Tibial artery (tissue), 4 donors: ENCODE results near the gene DGAT2.

Experiments
- DNase-seq, 2 donors: peaks; one replicate each; pipeline ENCODE4 v3.0.0-alpha.2; 2019
- H3K27ac ChIP-seq, 2 donors: fragments of 200-600 bp; sonication (generic) in 1 of 2; 1 replicate in 1 of 2; 2 replicates in 1 of 2; pipeline ENCODE4 v1.5.1; 2018 to 2019; ENCODE audit warnings: mild to moderate bottlenecking in 1 of 2
- H3K27me3 ChIP-seq, 2 donors: fragments of 200-600 bp; sonication (generic) in 1 of 2; one replicate each; pipeline versions ENCODE4 v1.5.1 to v1.6.0; 2016 to 2019
- H3K36me3 ChIP-seq, 3 donors: fragments of 200-600 bp; sonication (generic) in 2 of 3; one replicate each; pipeline ENCODE4 v1.5.1; 2016 to 2019; ENCODE audit warnings: mild to moderate bottlenecking in 2 of 3
- H3K4me1 ChIP-seq, 4 donors: fragments of 200-600 bp; sonication (generic) in 2 of 4; 1 replicate in 3 of 4; 2 replicates in 1 of 4; pipeline ENCODE4 v1.5.1; 2016 to 2019
- H3K4me3 ChIP-seq, 2 donors: fragments of 200-600 bp; sonication (generic) in 1 of 2; 1 replicate in 1 of 2; 2 replicates in 1 of 2; pipeline ENCODE4 v1.5.1; 2018 to 2019; ENCODE audit warnings: mild to moderate bottlenecking in 2 of 2
- H3K9me3 ChIP-seq, 3 donors: fragments of 200-600 bp; sonication (generic) in 1 of 3; one replicate each; pipeline ENCODE4 v1.5.1; 2016 to 2019
- intact Hi-C: fragments of 100-400 bp; cut with DNase I; formaldehyde crosslinking; loops from one replicate; pipeline ENCODE4 v1.15.0; 2023; ENCODE audit warnings: low total_unique reads
- TF ChIP-seq, protein P1 (sequence below), 2 experiments: fragments of 200-600 bp in 1 of 2; fragments of 450-650 bp in 1 of 2; IDR thresholded peaks; one replicate each; pipeline ENCODE4 v1.5.1; 2017 to 2019; ENCODE audit warnings: antibody characterized with exemption in 2 of 2, mild to moderate bottlenecking in 1 of 2, moderate library complexity in 1 of 2

Gene DGAT2

DNA sequence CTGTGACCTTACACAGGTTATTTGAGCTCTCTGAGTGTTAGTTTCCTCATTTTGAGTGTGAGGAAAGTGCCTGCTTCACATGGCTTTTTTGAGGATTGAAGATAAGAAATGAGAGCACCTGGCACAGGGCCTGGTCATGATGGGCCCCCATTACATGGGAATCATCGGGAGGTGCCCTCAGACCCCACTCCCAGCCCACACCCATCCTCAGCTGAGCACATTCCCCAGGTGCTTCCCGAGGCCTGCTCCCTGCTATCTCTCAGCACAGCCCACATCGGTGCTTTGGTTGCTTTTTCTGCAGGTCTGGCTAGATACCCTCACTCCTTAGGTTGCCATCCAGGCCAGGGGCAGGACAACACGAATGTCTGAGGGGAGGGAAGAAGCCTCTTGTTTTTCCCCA, 16.6 kb downstream of the DGAT2 start:
- DNase-seq, result no peak
- TF ChIP-seq, protein P1, sequence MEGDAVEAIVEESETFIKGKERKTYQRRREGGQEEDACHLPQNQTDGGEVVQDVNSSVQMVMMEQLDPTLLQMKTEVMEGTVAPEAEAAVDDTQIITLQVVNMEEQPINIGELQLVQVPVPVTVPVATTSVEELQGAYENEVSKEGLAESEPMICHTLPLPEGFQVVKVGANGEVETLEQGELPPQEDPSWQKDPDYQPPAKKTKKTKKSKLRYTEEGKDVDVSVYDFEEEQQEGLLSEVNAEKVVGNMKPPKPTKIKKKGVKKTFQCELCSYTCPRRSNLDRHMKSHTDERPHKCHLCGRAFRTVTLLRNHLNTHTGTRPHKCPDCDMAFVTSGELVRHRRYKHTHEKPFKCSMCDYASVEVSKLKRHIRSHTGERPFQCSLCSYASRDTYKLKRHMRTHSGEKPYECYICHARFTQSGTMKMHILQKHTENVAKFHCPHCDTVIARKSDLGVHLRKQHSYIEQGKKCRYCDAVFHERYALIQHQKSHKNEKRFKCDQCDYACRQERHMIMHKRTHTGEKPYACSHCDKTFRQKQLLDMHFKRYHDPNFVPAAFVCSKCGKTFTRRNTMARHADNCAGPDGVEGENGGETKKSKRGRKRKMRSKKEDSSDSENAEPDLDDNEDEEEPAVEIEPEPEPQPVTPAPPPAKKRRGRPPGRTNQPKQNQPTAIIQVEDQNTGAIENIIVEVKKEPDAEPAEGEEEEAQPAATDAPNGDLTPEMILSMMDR (IDR thresholded peaks at IDR 0.05), result no peak
- H3K9me3 ChIP-seq, result no peaks in the 10 kb centered on the region
- no peak overlapping the region for H3K27ac ChIP-seq
- intact Hi-C loops, result loop anchor here (10.0 kb wide), 1 partner anchor 70 kb away; the partner anchor contains the start of gene MOGAT2
- H3K4me1 ChIP-seq, result no peaks in the 10 kb centered on the region
- no peak overlapping the region for H3K4me3 ChIP-seq
- H3K27me3 ChIP-seq, result no peaks in the 10 kb centered on the region
- peaks cover 0 to 4% (median 0%) of the 10 kb centered on the region in 3 donors for H3K36me3 ChIP-seq

DNA sequence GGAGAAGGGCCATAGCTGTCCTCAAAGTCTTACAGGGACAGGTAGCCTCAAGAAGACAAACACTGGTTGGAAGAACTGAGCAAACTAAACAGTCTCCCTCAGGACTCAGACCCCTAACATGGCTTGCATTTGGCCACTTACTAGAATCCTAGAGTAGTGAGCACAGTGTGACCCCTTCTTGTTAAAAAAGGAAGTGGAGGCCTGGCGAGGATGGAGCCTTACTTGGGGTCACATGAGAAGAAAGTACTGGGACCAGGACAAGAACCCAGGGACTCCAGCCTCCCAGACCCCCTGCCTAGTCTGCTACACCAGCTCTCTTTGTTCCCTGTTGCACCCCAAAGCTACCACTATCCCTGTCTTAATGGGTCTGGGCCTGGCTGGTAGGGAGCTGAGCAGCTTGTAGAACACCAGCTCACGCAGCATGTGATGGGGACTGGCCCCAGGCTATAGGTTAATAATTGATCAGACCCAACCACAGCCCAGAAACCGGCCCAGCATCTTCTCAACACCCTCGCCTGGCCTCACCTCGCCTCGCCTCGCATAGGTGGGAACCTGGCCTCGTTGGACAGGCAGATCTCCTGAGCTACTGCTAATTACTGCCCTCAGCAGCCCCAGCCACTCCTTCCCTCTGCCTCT, 17.6 kb downstream of the DGAT2 start:
- DNase-seq, result no peak
- TF ChIP-seq, protein P1 (IDR thresholded peaks at IDR 0.05), result no peak
- intact Hi-C loops, result loop anchor here (10.0 kb wide), 1 partner anchor 71 kb away; the partner anchor contains the start of gene MOGAT2
- no peaks in the 10 kb centered on the region for H3K4me1 ChIP-seq
- H3K27ac ChIP-seq, result no peak overlapping the region
- no peak overlapping the region for H3K4me3 ChIP-seq
- H3K9me3 ChIP-seq, result no peaks in the 10 kb centered on the region
- peaks cover 0 to 4% (median 0%) of the 10 kb centered on the region in 3 donors for H3K36me3 ChIP-seq
- no peaks in the 10 kb centered on the region for H3K27me3 ChIP-seq

DNA sequence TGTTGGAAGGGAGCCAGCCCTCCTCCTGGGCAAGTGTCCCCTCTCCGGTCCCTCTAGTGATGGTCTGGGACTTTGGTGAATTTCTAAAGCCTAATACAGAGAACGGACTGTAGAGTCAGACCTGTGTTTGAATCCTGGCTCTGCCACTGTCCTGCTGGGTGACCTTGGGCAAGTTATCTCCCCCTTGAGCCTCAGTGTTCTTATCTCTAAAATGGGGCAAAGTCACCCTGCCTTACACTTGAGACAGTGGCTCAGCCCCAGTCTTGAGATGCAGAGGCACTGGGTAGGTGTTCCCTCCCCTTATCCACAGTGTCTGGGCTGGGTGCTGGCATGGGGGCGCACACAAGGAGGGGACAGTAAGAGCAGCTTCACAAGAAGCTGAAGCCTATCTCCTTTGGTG, 20.9 kb downstream of the DGAT2 start:
- Histone ChIP-seq H3K4me1 (no peaks in the 10 kb centered on the region), H3K36me3 (peaks cover 0 to 4% (median 0%) of the 10 kb centered on the region in 3 donors)
- no peak for DNase-seq

DNA sequence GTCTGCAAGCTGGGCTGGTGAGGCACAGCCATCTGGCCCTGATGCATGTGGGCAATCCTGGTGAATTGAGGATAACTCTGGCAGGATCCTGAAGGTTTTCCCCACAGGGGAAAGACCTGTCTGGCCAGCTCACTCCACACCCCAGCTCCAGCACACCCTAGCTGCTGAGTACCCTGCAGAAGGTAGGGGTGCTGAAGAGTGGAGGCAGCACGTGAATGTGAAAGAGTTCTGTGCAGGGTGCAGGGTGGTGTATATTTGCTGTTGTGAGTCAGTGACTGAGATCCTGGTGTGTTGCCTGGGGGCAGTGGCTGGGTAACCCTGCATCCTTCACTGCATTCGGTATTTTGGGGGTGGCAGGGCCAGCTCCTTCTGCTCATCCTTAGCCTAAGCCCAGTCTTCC, 22.4 kb downstream of the DGAT2 start:
- H3K9me3 ChIP-seq, result no peaks in the 10 kb centered on the region

More for the DNA sequence above, 20.9 kb downstream of the DGAT2 start:
- intact Hi-C loops, result loop anchor here (10.0 kb wide), 1 partner anchor 75 kb away; the partner anchor contains the start of gene MOGAT2
- Histone ChIP-seq H3K27me3 (no peaks in the 10 kb centered on the region), H3K4me3 (no peak overlapping the region), H3K9me3 (no peaks in the 10 kb centered on the region), H3K27ac (no peak overlapping the region)
- TF ChIP-seq, protein P1 (IDR thresholded peaks at IDR 0.05), result no peak

DNA sequence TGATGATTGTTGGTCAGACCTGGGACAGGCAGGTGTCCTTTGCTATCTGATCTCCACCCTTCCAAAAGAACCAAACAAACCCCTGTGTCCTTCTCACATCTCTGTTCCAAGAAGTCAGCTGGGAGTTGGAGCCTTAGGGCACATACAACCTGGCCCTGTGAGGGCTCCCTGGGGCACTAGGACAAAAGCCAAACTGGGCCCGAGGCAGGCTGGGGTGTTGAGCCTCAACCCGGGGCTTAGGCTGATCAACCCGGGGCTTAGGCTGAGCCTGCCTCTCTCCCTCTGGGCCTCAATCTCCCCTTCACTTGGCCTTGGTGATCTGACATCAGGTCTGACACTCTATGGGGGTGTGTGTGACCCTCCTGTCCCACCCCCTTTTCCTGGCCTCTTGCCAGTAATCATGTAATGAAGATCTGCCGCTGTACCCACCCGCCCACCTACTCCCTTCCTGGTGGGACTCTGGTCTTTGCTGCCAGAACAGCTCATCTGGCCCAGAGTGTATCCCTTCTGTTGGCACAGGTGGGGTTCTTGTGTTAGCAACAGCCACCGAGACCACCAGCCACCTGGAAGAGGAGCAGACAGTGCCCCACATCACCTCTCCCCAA, 23.7 kb downstream of the DGAT2 start:
- Histone ChIP-seq H3K36me3 (no peaks in the 10 kb centered on the region), H3K4me3 (no peak overlapping the region), H3K27me3 (no peaks in the 10 kb centered on the region), H3K4me1 (no peaks in the 10 kb centered on the region), H3K9me3 (no peaks in the 10 kb centered on the region), H3K27ac (no peak overlapping the region)
- intact Hi-C loops, result no loop called here
- DNase-seq, result no peak
- TF ChIP-seq, protein P1 (IDR thresholded peaks at IDR 0.05), result no peak

More for the DNA sequence above, 22.4 kb downstream of the DGAT2 start:
- TF ChIP-seq, protein P1 (IDR thresholded peaks at IDR 0.05), result no peak
- Histone ChIP-seq H3K36me3 (peaks cover 0 to under 1% (median 0%) of the 10 kb centered on the region in 3 donors), H3K4me3 (no peak overlapping the region), H3K4me1 (no peaks in the 10 kb centered on the region), H3K27me3 (no peaks in the 10 kb centered on the region), H3K27ac (no peak overlapping the region)
- intact Hi-C loops, result no loop called here
- DNase-seq, result no peak
